Smooth muscle cell (in vitro differentiated cells): ENCODE data around the gene IAH1. TPM values are rescaled to one million over a fixed set of nuclear protein-coding genes. Genes with fewer than 3 reads are reported as not detected.

Experiments
- DNase-seq: peaks from one replicate; lab custom pipeline; 2025; ENCODE audit not compliant: unreplicated experiment; lab: John Stamatoyannopoulos, UW
- H2AFZ ChIP-seq: fragments of 200-600 bp; sonication (generic); 2 replicates; pipeline ENCODE4 v1.6.0; 2016; ENCODE audit warnings: antibody characterized with exemption, low read depth, mild to moderate bottlenecking
- H3F3A ChIP-seq: fragments of 200-600 bp; sonication (generic); 2 replicates; pipeline ENCODE4 v1.6.0; 2017; ENCODE audit warnings: antibody characterized with exemption, low read depth
- H3K27ac ChIP-seq: fragments of 200-600 bp; sonication (generic); 2 replicates; pipeline ENCODE4 v1.5.1; 2016; ENCODE audit warnings: low read depth, mild to moderate bottlenecking
- H3K27me3 ChIP-seq: fragments of 200-600 bp; sonication (generic); 2 replicates; pipeline ENCODE4 v1.6.1; 2016; ENCODE audit warnings: low read depth, mild to moderate bottlenecking
- H3K36me3 ChIP-seq: fragments of 200-600 bp; sonication (generic); 2 replicates; pipeline ENCODE4 v1.5.1; 2016; ENCODE audit warnings: low read depth
- H3K4me1 ChIP-seq: fragments of 200-600 bp; sonication (generic); 2 replicates; pipeline ENCODE4 v1.5.1; 2016; ENCODE audit warnings: low read depth
- H3K4me2 ChIP-seq: fragments of 200-600 bp; sonication (generic); 2 replicates; pipeline ENCODE4 v1.6.0; 2016; ENCODE audit warnings: mild to moderate bottlenecking
- H3K4me3 ChIP-seq: fragments of 200-600 bp; sonication (generic); 2 replicates; pipeline ENCODE4 v1.5.1; 2016; ENCODE audit warnings: mild to moderate bottlenecking
- H3K79me2 ChIP-seq: fragments of 200-600 bp; sonication (generic); 2 replicates; pipeline ENCODE4 v1.6.0; 2016; ENCODE audit warnings: low read depth, mild to moderate bottlenecking
- H3K9ac ChIP-seq: fragments of 200-600 bp; sonication (generic); 2 replicates; pipeline ENCODE4 v1.6.0; 2016; ENCODE audit warnings: low read depth
- H3K9me3 ChIP-seq: fragments of 200-600 bp; sonication (generic); replicated peaks from 2 replicates; pipeline ENCODE4 v1.5.1; 2016; ENCODE audit warnings: low read depth
- H4K20me1 ChIP-seq: fragments of 200-600 bp; sonication (generic); 2 replicates; pipeline ENCODE4 v1.6.0; 2016; ENCODE audit warnings: low read depth
- CTCF ChIP-seq: fragments of 200-600 bp; sonication (generic); IDR thresholded peaks from 2 replicates; pipeline ENCODE4 v1.5.1; 2017; ENCODE audit warnings: borderline replicate concordance, mild to moderate bottlenecking, antibody characterized with exemption; ENCODE audit not compliant: insufficient read depth, poor library complexity, severe bottlenecking
- WGBS: methylation state at CpG from one replicate; pipeline ENCODE4 v1.1.7; 2016; ENCODE audit warnings: low lambda C conversion rate; 5-methylcytosine and 5-hydroxymethylcytosine counted together
- polyA plus RNA-seq: library from polyadenylated mRNA; unstranded; fragments of >200 nt; fragmentation: Nextera tagmentation; extraction: Ambion mirVana; gene quantifications from 2 replicates; pipeline ENCODE4 v1.2.1, GENCODE V29; 2016
- total RNA-seq: library from RNA; depleted of rRNA; stranded (reverse); fragments of >200 nt; gene quantifications from 2 replicates; pipeline ENCODE4 v1.2.3, GENCODE V29; 2014

Gene IAH1
- total and polyA plus RNA-seq, 2 experiments from 2014 or later: 40.8 to 73.7 TPM

GRCh38 chr2:9524291-9524690 lies 49.9 kb downstream of the IAH1 start:
- H3F3A ChIP-seq: peaks cover 3% of the 10 kb centered on the region
- H3K9ac ChIP-seq: no peak overlapping the region
- no peaks in the 10 kb centered on the region for H3K9me3 ChIP-seq
- no peak overlapping the region for H2AFZ ChIP-seq
- WGBS: 92% methylated on average over 8 of the region's 8 CpGs
- no peak for TF ChIP-seq CTCF
- DNase-seq: no peak
- H3K4me1 ChIP-seq: no peaks in the 10 kb centered on the region
- H3K4me2 ChIP-seq: no peak overlapping the region
- no peak overlapping the region for H3K4me3 ChIP-seq
- H3K79me2 ChIP-seq: peaks cover 4% of the 10 kb centered on the region
- H3K27ac ChIP-seq: no peak overlapping the region
- peaks cover 19% of the 10 kb centered on the region for H4K20me1 ChIP-seq
- H3K36me3 ChIP-seq: peaks cover 16% of the 10 kb centered on the region
- no peaks in the 10 kb centered on the region for H3K27me3 ChIP-seq

- Histone ChIP-seq H4K20me1 (peaks cover 23% of the 10 kb centered on the region), H3K27me3 (no peaks in the 10 kb centered on the region), H2AFZ (no peak overlapping the region), H3K36me3 (peaks cover 9% of the 10 kb centered on the region), H3K79me2 (peaks cover 4% of the 10 kb centered on the region), H3F3A (peaks cover 3% of the 10 kb centered on the region), H3K4me2 (no peak overlapping the region), H3K4me1 (no peaks in the 10 kb centered on the region), H3K4me3 (no peak overlapping the region), H3K27ac (no peak overlapping the region), H3K9ac (no peak overlapping the region), H3K9me3 (no peaks in the 10 kb centered on the region)
- DNase-seq: no peak
- WGBS: 98% methylated on average over 2 of the region's 2 CpGs
- no peak for TF ChIP-seq CTCF
Observed at GRCh38 chr2:9525266-9525665, 50.9 kb downstream of the IAH1 start.

- H3F3A ChIP-seq: no peaks in the 10 kb centered on the region
- H3K79me2 ChIP-seq: peaks cover 4% of the 10 kb centered on the region
- no peak overlapping the region for H3K4me2 ChIP-seq
- no peak overlapping the region for H3K27ac ChIP-seq
- H3K9me3 ChIP-seq: no peaks in the 10 kb centered on the region
- H2AFZ ChIP-seq: no peak overlapping the region
- H3K36me3 ChIP-seq: peaks cover 9% of the 10 kb centered on the region
- no peak for DNase-seq
- H4K20me1 ChIP-seq: peaks cover 36% of the 10 kb centered on the region
- H3K9ac ChIP-seq: no peak overlapping the region
- WGBS: 95% methylated on average over 4 of the region's 4 CpGs
- H3K4me3 ChIP-seq: no peak overlapping the region
- no peaks in the 10 kb centered on the region for H3K27me3 ChIP-seq
- no peaks in the 10 kb centered on the region for H3K4me1 ChIP-seq
- no peak for TF ChIP-seq CTCF
Observed at GRCh38 chr2:9527995-9528787, 53.8 kb downstream of the IAH1 start.

GRCh38 chr2:9532421-9532820 lies 58.1 kb downstream of the IAH1 start:
- no peak for DNase-seq
- Histone ChIP-seq H3K4me1 (no peaks in the 10 kb centered on the region), H3K9ac (no peak overlapping the region), H3F3A (no peaks in the 10 kb centered on the region), H3K36me3 (peaks cover 9% of the 10 kb centered on the region), H2AFZ (no peak overlapping the region), H3K9me3 (no peaks in the 10 kb centered on the region), H4K20me1 (peaks cover 58% of the 10 kb centered on the region), H3K4me2 (no peak overlapping the region), H3K4me3 (no peak overlapping the region), H3K27ac (no peak overlapping the region), H3K79me2 (peaks cover 33% of the 10 kb centered on the region), H3K27me3 (no peaks in the 10 kb centered on the region)
- WGBS: 77% methylated on average over 4 of the region's 4 CpGs
- TF ChIP-seq CTCF: no peak
